ENCODE data around the gene BCKDK.

BCKDK gene

GRCh38 chr16:31128711-31129567, 20.8 kb downstream of the BCKDK start:
- TF ChIP-seq, protein P1, sequence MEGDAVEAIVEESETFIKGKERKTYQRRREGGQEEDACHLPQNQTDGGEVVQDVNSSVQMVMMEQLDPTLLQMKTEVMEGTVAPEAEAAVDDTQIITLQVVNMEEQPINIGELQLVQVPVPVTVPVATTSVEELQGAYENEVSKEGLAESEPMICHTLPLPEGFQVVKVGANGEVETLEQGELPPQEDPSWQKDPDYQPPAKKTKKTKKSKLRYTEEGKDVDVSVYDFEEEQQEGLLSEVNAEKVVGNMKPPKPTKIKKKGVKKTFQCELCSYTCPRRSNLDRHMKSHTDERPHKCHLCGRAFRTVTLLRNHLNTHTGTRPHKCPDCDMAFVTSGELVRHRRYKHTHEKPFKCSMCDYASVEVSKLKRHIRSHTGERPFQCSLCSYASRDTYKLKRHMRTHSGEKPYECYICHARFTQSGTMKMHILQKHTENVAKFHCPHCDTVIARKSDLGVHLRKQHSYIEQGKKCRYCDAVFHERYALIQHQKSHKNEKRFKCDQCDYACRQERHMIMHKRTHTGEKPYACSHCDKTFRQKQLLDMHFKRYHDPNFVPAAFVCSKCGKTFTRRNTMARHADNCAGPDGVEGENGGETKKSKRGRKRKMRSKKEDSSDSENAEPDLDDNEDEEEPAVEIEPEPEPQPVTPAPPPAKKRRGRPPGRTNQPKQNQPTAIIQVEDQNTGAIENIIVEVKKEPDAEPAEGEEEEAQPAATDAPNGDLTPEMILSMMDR (IDR thresholded peaks at IDR 0.05; ENCODE audit: insufficient read depth, low read length), result no peak
- TF ChIP-seq POLR2AphosphoS5 (IDR thresholded peaks at IDR 0.05; ENCODE audit: low read depth) (peak; percentile 87), SPI1 (IDR thresholded peaks at IDR 0.05; ENCODE audit: borderline replicate concordance, low read depth) (peak; percentile 87), REST (IDR thresholded peaks at IDR 0.05; ENCODE audit: insufficient replicate concordance, low read depth) (no peak), GABPA (IDR thresholded peaks at IDR 0.05; ENCODE audit: low read depth) (peak; percentile 51; the same call in 1 of the 2 replicates)
- Histone ChIP-seq H3K27me3 (ENCODE audit: insufficient read depth, poor library complexity, severe bottlenecking) (no peaks in the 10 kb centered on the region), H3K27ac (replicated peaks) (peak overlapping the region; percentile 95), H3K4me3 (replicated peaks; ENCODE audit: insufficient read depth, low read length) (no peak overlapping the region)
- DNase-seq (ENCODE audit: low read depth in 1 of 2, low spot score in 1 of 2), result peak; percentile 96 to 99

- TF ChIP-seq POLR2AphosphoS5 (IDR thresholded peaks at IDR 0.05; ENCODE audit: low read depth) (no peak; the same call in 1 of the 2 replicates), SPI1 (IDR thresholded peaks at IDR 0.05; ENCODE audit: borderline replicate concordance, low read depth) (0 out of 2 replicates have a peak, but pooled peaks have one; percentile 6), REST (IDR thresholded peaks at IDR 0.05; ENCODE audit: insufficient replicate concordance, low read depth) (no peak), GABPA (IDR thresholded peaks at IDR 0.05; ENCODE audit: low read depth) (no peak)
- TF ChIP-seq, protein P1 (IDR thresholded peaks at IDR 0.05; ENCODE audit: insufficient read depth, low read length), result no peak
- peak overlapping the region; percentile 95 for H3K27ac ChIP-seq (replicated peaks)
- peak; percentile 57 to 75 for DNase-seq (ENCODE audit: low read depth in 1 of 2, low spot score in 1 of 2)
- no peaks in the 10 kb centered on the region for H3K27me3 ChIP-seq (ENCODE audit: insufficient read depth, poor library complexity, severe bottlenecking)
- no peak overlapping the region for H3K4me3 ChIP-seq (replicated peaks; ENCODE audit: insufficient read depth, low read length)
Measured at GRCh38 chr16:31129568-31130335, 21.6 kb downstream of the BCKDK start.

GRCh38 chr16:31130336-31130891, 22.2 kb downstream of the BCKDK start:
- DNase-seq (ENCODE audit: low read depth in 1 of 2, low spot score in 1 of 2), result peak in 1 of 2 experiments; percentile 93
- H3K27ac ChIP-seq (replicated peaks), result peak overlapping the region; percentile 95

More at GRCh38 chr16:31130336-31130891, 22.2 kb downstream of the BCKDK start:
- Histone ChIP-seq H3K4me3 (replicated peaks; ENCODE audit: insufficient read depth, low read length) (no peak overlapping the region), H3K27me3 (ENCODE audit: insufficient read depth, poor library complexity, severe bottlenecking) (no peaks in the 10 kb centered on the region)
- TF ChIP-seq SPI1 (IDR thresholded peaks at IDR 0.05; ENCODE audit: borderline replicate concordance, low read depth), result peak; percentile 66; the same call in 1 of the 2 replicates
- TF ChIP-seq, protein P1 (IDR thresholded peaks at IDR 0.05; ENCODE audit: insufficient read depth, low read length), result no peak

All from HL-60 (cell line).